Body of pancreas (tissue), 4 donors: ENCODE data around the gene HSF2BP. TPM values are rescaled to one million over a fixed set of nuclear protein-coding genes. Genes with fewer than 3 reads are reported as not detected.

ENCODE experiments used
- ATAC-seq: fragments of 150-250 bp; one replicate; pipeline ENCODE4 v1.9.1; 2016
- DNase-seq, 4 donors: peaks; one replicate each; pipeline ENCODE4 v3.0.0-alpha.2; 2019
- H3K27ac ChIP-seq, 4 donors: fragments of 200-600 bp; sonication (generic); 1 replicate in 3 of 4; 2 replicates in 1 of 4; pipeline versions ENCODE4 v1.5.1 to v1.6.1; 2016 to 2019; ENCODE audit warnings: mild to moderate bottlenecking in 1 of 4, mixed read lengths in 1 of 4, moderate library complexity in 1 of 4
- H3K27me3 ChIP-seq, 2 donors: fragments of 200-600 bp; sonication (generic); one replicate each; pipeline ENCODE4 v1.6.0; 2016; ENCODE audit warnings: mild to moderate bottlenecking in 1 of 2
- H3K36me3 ChIP-seq, 2 donors: fragments of 200-600 bp; sonication (generic); replicated peaks in 1 of 2; 2 replicates each; pipeline ENCODE4 v1.5.1; 2016; ENCODE audit warnings: low read depth in 2 of 2; ENCODE audit not compliant: insufficient read depth in 1 of 2
- H3K4me1 ChIP-seq: fragments of 200-600 bp; sonication (generic); one replicate; pipeline ENCODE4 v1.6.0; 2016
- H3K4me3 ChIP-seq, 2 donors: fragments of 200-600 bp; sonication (generic); 1 replicate in 1 of 2; 2 replicates in 1 of 2; pipeline ENCODE4 v1.5.1; 2016 to 2019
- H3K9me3 ChIP-seq, 3 donors: fragments of 200-600 bp; sonication (generic); 1 replicate in 2 of 3; 2 replicates in 1 of 3; pipeline ENCODE4 v1.5.1; 2016
- POLR2A ChIP-seq, 3 donors: fragments of 450-650 bp; IDR thresholded peaks; one replicate each; pipeline ENCODE4 v1.6.1; 2016; ENCODE audit warnings: antibody characterized with exemption in 3 of 3, mild to moderate bottlenecking in 2 of 3
- WGBS, 2 donors: methylation state at CpG; one replicate each; pipeline ENCODE4 v1.1.5; 2017; 5-methylcytosine and 5-hydroxymethylcytosine counted together
- intact Hi-C: fragments of 100-400 bp; cut with DNase I; formaldehyde crosslinking; loops from one replicate; pipeline ENCODE4 v1.15.1; 2023
- total RNA-seq, 2 donors: library from RNA; depleted of rRNA; stranded (reverse); fragments of >200 nt; gene quantifications; one replicate each; pipeline ENCODE4 v1.1.0, GENCODE V29; 2016
- TF ChIP-seq, protein P1 (sequence below), 7 experiments: fragments of 450-650 bp in 4 of 7; fragments of 200-600 bp in 3 of 7; sonication (generic) in 3 of 7; IDR thresholded peaks; one replicate each; pipeline ENCODE4 v1.5.1; 2016 to 2019; ENCODE audit warnings: antibody characterized with exemption in 7 of 7

HSF2BP gene
- total RNA-seq, 2 donors from 2014 or later: 3.1 to 4.3 TPM

DNA sequence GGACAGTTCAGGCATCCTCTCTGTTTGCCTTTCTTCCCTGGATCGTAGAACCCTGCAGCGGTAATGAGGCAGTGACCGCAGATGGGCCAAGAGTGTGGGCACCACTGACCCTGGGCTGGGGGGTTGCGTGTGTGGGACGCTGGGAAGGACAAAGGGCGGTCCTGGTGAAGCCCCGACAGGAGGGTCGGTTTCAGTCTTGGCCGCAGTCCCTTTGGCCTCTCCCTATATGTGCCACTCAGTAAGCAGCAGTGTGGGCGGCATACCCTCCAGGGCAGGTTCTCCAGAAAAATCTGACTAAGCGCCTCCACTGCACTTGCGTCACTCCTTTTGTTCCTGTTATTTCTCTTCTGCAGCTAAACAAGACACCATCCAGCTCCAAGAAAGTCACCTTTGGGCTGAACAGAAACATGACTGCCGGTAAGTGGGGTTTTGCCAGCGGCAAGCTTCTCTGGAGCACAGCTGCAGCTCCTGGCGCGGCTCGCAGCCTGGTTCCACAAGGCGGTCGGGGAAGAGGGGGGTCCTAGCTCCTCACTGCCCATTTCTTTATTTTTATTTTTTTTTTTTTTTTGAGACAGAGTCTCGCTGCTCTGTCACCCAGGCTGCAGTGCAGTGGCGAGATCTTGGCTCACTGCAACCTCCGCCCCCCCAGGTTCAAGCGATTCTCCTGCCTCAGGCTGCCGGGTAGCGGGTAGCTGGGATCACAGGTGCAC is 32.0 kb upstream of the HSF2BP start:
- WGBS, 2 donors: 96 to 97% methylated on average over 25 of the region's 25 CpGs
- no peak for TF ChIP-seq POLR2A (IDR thresholded peaks at IDR 0.05)
- TF ChIP-seq, protein P1, sequence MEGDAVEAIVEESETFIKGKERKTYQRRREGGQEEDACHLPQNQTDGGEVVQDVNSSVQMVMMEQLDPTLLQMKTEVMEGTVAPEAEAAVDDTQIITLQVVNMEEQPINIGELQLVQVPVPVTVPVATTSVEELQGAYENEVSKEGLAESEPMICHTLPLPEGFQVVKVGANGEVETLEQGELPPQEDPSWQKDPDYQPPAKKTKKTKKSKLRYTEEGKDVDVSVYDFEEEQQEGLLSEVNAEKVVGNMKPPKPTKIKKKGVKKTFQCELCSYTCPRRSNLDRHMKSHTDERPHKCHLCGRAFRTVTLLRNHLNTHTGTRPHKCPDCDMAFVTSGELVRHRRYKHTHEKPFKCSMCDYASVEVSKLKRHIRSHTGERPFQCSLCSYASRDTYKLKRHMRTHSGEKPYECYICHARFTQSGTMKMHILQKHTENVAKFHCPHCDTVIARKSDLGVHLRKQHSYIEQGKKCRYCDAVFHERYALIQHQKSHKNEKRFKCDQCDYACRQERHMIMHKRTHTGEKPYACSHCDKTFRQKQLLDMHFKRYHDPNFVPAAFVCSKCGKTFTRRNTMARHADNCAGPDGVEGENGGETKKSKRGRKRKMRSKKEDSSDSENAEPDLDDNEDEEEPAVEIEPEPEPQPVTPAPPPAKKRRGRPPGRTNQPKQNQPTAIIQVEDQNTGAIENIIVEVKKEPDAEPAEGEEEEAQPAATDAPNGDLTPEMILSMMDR (IDR thresholded peaks at IDR 0.05): no peak
- no peak for DNase-seq
- no peaks in the 10 kb centered on the region for H3K27me3 ChIP-seq
- H3K4me1 ChIP-seq: no peaks in the 10 kb centered on the region
- no peak overlapping the region for H3K27ac ChIP-seq
- no peaks in the 10 kb centered on the region for H3K9me3 ChIP-seq
- ATAC-seq: no peak
- intact Hi-C loops: no loop called here
- peaks cover 0 to 30% of the 10 kb centered on the region in 2 donors for H3K36me3 ChIP-seq
- no peak overlapping the region for H3K4me3 ChIP-seq

DNA sequence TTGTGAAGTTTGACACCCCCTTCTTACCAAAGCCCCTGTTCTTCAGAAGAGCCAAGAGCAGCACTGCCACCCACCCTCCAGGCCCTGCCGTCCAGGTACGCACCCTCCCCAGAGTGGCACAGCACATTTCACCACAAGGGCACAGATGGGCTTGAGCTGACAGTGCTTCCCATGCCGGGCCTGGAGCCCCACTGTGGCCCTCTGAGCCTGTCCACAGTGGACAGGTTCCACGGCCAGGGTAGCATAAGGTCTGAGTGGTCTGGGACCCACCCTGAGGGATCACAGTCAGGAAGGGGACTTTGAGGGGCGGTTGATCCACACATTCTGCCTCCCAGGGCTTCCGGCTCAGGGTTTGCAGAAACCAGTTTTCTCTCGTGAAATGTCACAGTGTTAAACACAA is 31.1 kb upstream of the HSF2BP start:
- DNase-seq (no peak), ATAC-seq (no peak)
- no peak overlapping the region for H3K27ac ChIP-seq
- H3K9me3 ChIP-seq: no peaks in the 10 kb centered on the region
- TF ChIP-seq, protein P1 (IDR thresholded peaks at IDR 0.05): no peak
- no peak for TF ChIP-seq POLR2A (IDR thresholded peaks at IDR 0.05)
- H3K4me3 ChIP-seq: no peak overlapping the region
- WGBS, 2 donors: 93 to 97% methylated on average over 3 to 6 of the region's 7 CpGs
- H3K4me1 ChIP-seq: no peaks in the 10 kb centered on the region
- intact Hi-C loops: no loop called here
- H3K27me3 ChIP-seq: no peaks in the 10 kb centered on the region
- peaks cover 0 to 35% of the 10 kb centered on the region in 2 donors for H3K36me3 ChIP-seq

DNA sequence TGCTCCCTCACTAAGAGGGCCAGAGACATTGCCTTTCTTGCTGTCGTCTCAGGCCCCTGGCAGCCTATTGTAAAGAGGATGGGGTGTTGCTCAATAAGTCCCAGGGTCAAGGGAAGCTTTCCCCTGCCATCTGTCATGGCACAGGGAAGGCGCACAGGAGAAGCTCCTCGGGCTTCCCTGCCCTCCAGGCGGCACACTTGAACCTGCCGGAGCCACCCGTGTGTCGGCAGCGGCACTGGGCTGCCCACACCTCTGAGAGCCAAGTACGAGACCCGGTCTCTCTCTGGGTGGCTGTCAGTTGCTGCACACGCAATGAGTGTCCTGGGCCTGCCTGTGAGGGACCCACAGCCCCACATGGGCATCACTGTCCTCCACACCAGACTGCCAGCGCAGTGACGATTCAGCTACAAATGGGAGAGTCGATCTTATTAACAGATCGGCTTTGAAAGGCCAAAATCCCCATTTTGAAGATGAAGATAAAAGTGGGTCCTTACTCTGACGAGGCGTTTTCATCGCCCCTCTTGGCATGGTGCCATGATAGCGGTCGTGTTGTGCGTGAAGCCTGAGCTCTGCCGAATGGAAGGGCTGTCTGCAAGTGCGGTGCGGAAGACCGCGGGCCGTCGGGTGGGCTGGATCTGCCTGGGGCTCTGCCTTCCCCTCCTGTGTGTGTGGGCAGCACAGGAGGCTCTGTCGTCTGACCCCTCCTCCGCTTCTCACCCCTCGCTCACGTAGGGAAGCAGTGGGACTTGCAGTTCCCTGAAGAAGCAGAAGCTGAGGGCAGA is 30.5 kb upstream of the HSF2BP start:
- H3K27ac ChIP-seq: no peak overlapping the region
- peaks cover 0 to 41% of the 10 kb centered on the region in 2 donors for H3K36me3 ChIP-seq

GRCh38 chr21:43688906-43689305 is 29.6 kb upstream of the HSF2BP start:
- TF ChIP-seq, protein P1 (IDR thresholded peaks at IDR 0.05): no peak
- no peak for TF ChIP-seq POLR2A (IDR thresholded peaks at IDR 0.05)
- H3K27me3 ChIP-seq: no peaks in the 10 kb centered on the region
- no peaks in the 10 kb centered on the region for H3K9me3 ChIP-seq
- DNase-seq: no peak
- intact Hi-C loops: no loop called here
- no peak overlapping the region for H3K27ac ChIP-seq
- WGBS, 2 donors: 91 to 94% methylated on average over 8 to 12 of the region's 12 CpGs
- peaks cover 0 to 45% of the 10 kb centered on the region in 2 donors for H3K36me3 ChIP-seq
- no peak overlapping the region for H3K4me3 ChIP-seq
- ATAC-seq: no peak
- no peaks in the 10 kb centered on the region for H3K4me1 ChIP-seq

More for the DNA sequence above, 30.5 kb upstream of the HSF2BP start:
- ATAC-seq (no peak), DNase-seq (no peak)
- H3K4me3 ChIP-seq: no peak overlapping the region
- intact Hi-C loops: no loop called here
- no peaks in the 10 kb centered on the region for H3K9me3 ChIP-seq
- no peaks in the 10 kb centered on the region for H3K4me1 ChIP-seq
- H3K27me3 ChIP-seq: no peaks in the 10 kb centered on the region
- 91 to 92% methylated on average over 21 to 32 of the region's 32 CpGs for whole genome bisulfite sequencing, 2 donors
- no peak for TF ChIP-seq POLR2A (IDR thresholded peaks at IDR 0.05)
- TF ChIP-seq, protein P1 (IDR thresholded peaks at IDR 0.05): no peak
